RWPE2 (cell line): ENCODE data around the gene SMIM27.

Experiments
- ATAC-seq: fragments of 200-7000 bp; cut with Tn5 transposase; 3 replicates; pipeline ENCODE4 v1.9.1; 2021; ENCODE audit warnings: low read depth
- DNase-seq: peaks from one replicate; pipeline ENCODE4 v3.0.0-alpha.2; 2020; ENCODE audit warnings: low spot score
- H3K27ac ChIP-seq: fragments of 450-650 bp; 2 replicates; pipeline ENCODE4 v1.5.1; 2017; ENCODE audit warnings: mild to moderate bottlenecking; ENCODE audit not compliant: poor library complexity, severe bottlenecking
- H3K27me3 ChIP-seq: fragments of 250-450 bp; sonication (Bioruptor Pico); 2 replicates; pipeline ENCODE4 v1.5.1; 2021; ENCODE audit warnings: mild to moderate bottlenecking, moderate library complexity; ENCODE audit not compliant: insufficient read depth, poor library complexity, severe bottlenecking
- H3K36me3 ChIP-seq: fragments of 250-450 bp; sonication (Bioruptor Pico); 2 replicates; pipeline ENCODE4 v1.5.1; 2020; ENCODE audit warnings: low read depth, mild to moderate bottlenecking, moderate library complexity
- H3K4me1 ChIP-seq: fragments of 250-450 bp; sonication (Bioruptor Pico); 2 replicates; pipeline ENCODE4 v1.5.1; 2021; ENCODE audit warnings: mild to moderate bottlenecking, moderate library complexity; ENCODE audit not compliant: insufficient read depth, poor library complexity, severe bottlenecking
- H3K4me3 ChIP-seq: fragments of 250-450 bp; sonication (Bioruptor Pico); 2 replicates; pipeline ENCODE4 v1.5.1; 2021; ENCODE audit warnings: mild to moderate bottlenecking, moderate library complexity; ENCODE audit not compliant: severe bottlenecking
- H3K9me3 ChIP-seq: fragments of 250-450 bp; sonication (Bioruptor Pico); 2 replicates; pipeline ENCODE4 v1.5.1; 2021; ENCODE audit warnings: mild to moderate bottlenecking, moderate library complexity; ENCODE audit not compliant: severe bottlenecking
- TF ChIP-seq, protein P1 (sequence below): fragments of 450-650 bp; IDR thresholded peaks from one replicate; pipeline ENCODE4 v1.5.1; 2017; ENCODE audit warnings: mild to moderate bottlenecking, moderate library complexity; ENCODE audit not compliant: poor library complexity, severe bottlenecking

The SMIM27 gene

DNA sequence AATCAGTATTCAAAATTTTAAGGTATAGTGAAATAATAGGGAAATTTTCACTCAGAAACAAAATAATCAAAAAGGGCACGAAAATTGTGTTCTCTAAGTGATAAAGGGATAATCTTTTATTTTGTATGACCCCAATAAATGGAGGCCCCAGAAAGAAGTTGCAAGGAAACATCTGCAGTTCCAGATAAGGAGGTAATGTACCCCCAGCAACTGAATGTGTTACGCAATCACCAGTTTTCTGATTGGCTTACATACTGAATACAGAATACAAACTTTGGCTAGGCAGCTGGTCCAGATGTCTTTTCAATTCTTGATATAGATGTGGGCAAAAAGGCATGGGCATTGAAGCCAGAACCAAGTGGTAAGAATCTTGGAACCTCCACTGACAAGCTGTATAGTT, 2.0 kb downstream of the SMIM27 start:
- Histone ChIP-seq H3K27ac (no peak overlapping the region), H3K9me3 (no peaks in the 10 kb centered on the region), H3K36me3 (peaks cover 15% of the 10 kb centered on the region), H3K4me1 (peaks cover 12% of the 10 kb centered on the region), H3K4me3 (no peak overlapping the region), H3K27me3 (no peaks in the 10 kb centered on the region)
- no peak for ATAC-seq
- no peak for DNase-seq
- TF ChIP-seq, protein P1, sequence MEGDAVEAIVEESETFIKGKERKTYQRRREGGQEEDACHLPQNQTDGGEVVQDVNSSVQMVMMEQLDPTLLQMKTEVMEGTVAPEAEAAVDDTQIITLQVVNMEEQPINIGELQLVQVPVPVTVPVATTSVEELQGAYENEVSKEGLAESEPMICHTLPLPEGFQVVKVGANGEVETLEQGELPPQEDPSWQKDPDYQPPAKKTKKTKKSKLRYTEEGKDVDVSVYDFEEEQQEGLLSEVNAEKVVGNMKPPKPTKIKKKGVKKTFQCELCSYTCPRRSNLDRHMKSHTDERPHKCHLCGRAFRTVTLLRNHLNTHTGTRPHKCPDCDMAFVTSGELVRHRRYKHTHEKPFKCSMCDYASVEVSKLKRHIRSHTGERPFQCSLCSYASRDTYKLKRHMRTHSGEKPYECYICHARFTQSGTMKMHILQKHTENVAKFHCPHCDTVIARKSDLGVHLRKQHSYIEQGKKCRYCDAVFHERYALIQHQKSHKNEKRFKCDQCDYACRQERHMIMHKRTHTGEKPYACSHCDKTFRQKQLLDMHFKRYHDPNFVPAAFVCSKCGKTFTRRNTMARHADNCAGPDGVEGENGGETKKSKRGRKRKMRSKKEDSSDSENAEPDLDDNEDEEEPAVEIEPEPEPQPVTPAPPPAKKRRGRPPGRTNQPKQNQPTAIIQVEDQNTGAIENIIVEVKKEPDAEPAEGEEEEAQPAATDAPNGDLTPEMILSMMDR, result no peak

DNA sequence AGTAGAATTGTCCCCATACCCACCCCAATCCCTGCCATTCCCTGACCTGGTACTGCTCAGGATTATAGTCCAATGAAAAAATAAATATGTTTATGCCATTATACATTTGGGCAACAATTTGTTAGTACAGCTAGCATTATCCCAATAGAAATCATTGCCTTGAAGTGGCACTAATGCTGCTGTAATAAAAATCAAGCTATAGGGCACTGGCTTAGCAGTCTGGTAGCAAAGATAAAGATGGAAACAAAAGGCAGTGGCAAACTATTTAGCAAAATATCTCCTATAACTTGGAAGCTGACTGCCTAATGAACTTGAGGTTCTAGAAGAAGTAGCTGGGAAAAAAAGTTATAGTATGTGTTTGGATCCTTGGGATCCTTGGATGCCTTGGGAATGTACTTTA, 2.5 kb downstream of the SMIM27 start:
- Histone ChIP-seq H3K36me3 (peaks cover 10% of the 10 kb centered on the region), H3K27me3 (no peaks in the 10 kb centered on the region), H3K9me3 (no peaks in the 10 kb centered on the region), H3K4me3 (no peak overlapping the region), H3K27ac (no peak overlapping the region), H3K4me1 (peaks cover 9% of the 10 kb centered on the region)
- DNase-seq, result no peak
- TF ChIP-seq, protein P1, result no peak
- ATAC-seq, result no peak

DNA sequence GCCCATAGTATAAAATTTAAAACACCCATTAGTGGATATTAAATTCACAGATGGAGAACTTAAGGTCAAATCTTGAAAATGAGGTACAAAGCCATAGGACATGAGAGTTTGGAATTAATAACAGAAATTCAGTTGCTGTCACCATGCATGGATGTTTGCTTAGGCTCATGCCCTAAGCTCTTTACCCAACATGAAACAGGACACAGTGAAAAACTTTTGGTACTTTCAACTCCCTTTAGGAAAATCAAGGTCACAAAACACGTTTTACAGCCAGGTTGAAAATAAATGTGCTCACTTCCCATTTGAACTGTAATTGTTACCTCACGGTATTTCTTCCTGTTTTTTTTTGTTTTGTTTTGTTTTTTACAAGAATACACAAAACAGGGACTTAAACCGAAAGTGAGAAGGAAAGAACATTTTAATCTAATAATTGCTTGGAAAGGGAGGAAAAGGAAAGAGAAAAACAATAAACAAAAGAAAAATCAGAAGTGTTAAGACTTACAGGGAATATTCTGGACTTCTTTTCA, 6.3 kb downstream of the SMIM27 start:
- DNase-seq, result no peak
- no peaks in the 10 kb centered on the region for H3K27me3 ChIP-seq
- H3K4me1 ChIP-seq, result peaks cover 1% of the 10 kb centered on the region
- TF ChIP-seq, protein P1, result no peak
- H3K4me3 ChIP-seq, result no peak overlapping the region
- peaks cover 8% of the 10 kb centered on the region for H3K36me3 ChIP-seq
- H3K9me3 ChIP-seq, result no peaks in the 10 kb centered on the region
- H3K27ac ChIP-seq, result no peak overlapping the region
- ATAC-seq, result no peak

DNA sequence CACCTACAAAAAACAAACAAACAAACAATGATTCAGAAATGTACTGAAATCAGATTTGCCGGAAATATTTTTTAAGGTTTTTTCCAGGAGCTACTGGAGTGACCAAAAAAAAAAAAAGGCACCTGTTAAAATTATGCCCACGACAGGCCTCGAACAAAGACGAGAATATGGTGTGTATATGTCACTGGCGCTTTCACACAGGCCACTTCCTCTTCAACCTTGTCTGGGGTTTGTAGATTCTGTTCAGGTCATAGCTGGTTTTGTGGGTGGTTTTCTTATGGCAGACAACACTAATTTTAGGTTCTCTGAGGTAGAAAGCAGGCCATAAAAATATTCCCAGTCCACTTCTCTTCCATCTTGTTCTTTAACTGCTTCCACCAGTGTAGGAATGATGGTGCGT, 13.8 kb downstream of the SMIM27 start:
- Histone ChIP-seq H3K27ac (no peak overlapping the region), H3K36me3 (peaks cover 57% of the 10 kb centered on the region), H3K27me3 (no peaks in the 10 kb centered on the region), H3K9me3 (no peaks in the 10 kb centered on the region), H3K4me1 (peaks cover 3% of the 10 kb centered on the region), H3K4me3 (no peak overlapping the region)
- ATAC-seq (no peak), DNase-seq (no peak)
- TF ChIP-seq, protein P1, result no peak

DNA sequence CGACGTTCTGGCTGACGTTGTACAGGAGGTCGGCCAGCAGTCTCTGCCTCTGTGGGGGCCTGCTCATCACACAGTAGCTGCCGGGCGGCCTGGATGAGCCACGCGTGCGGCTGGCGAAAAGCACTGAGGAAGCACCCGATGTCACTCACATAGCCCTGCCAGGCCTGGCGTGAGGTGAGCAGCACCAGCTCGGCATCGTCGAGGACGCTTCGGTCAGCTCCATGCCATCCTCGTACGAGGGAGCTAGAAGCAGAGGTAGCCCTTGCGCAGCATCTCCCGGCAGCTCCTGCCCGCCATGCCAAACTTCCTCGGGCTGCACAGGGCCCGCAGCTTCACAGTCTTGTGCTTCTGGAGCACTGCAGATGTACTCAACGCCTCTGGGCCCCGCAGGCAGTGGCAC, 14.6 kb downstream of the SMIM27 start:
- H3K27me3 ChIP-seq, result no peaks in the 10 kb centered on the region
- H3K9me3 ChIP-seq, result no peaks in the 10 kb centered on the region
- H3K36me3 ChIP-seq, result peaks cover 65% of the 10 kb centered on the region

More for the DNA sequence above, 14.6 kb downstream of the SMIM27 start:
- no peak for ATAC-seq
- Histone ChIP-seq H3K27ac (no peak overlapping the region), H3K4me1 (peaks cover 10% of the 10 kb centered on the region), H3K4me3 (no peak overlapping the region)
- TF ChIP-seq, protein P1, result no peak
- DNase-seq, result no peak
